ENCODE data around the gene FGF23.

Gene FGF23

GRCh38 chr12:4383304-4383865 lies 3.9 kb upstream of the FGF23 start:
- DNase-seq (ENCODE audit: low read depth, low spot score), result no peak

GRCh38 chr12:4380332-4380731 lies 820 bp upstream of the FGF23 start:
- no peak for DNase-seq (ENCODE audit: low read depth, low spot score)

GRCh38 chr12:4378772-4379171 lies 740 bp downstream of the FGF23 start:
- no peak for DNase-seq (ENCODE audit: low read depth, low spot score)

GRCh38 chr12:4375449-4375848 lies 4.1 kb downstream of the FGF23 start:
- no peak for DNase-seq (ENCODE audit: low read depth, low spot score)

GRCh38 chr12:4372653-4373052 lies 6.9 kb downstream of the FGF23 start:
- no peak for DNase-seq (ENCODE audit: low read depth, low spot score)

- no peak for DNase-seq (ENCODE audit: low read depth, low spot score)
Observed at GRCh38 chr12:4370265-4370664, 9.2 kb downstream of the FGF23 start.

GRCh38 chr12:4369548-4369947 lies 10.0 kb downstream of the FGF23 start:
- DNase-seq (ENCODE audit: low read depth, low spot score), result no peak

GRCh38 chr12:4366090-4366489 lies 13.4 kb downstream of the FGF23 start:
- DNase-seq (ENCODE audit: low read depth, low spot score), result no peak

GRCh38 chr12:4356041-4356327 lies 23.5 kb downstream of the FGF23 start:
- DNase-seq (ENCODE audit: low read depth, low spot score), result no peak

GRCh38 chr12:4355156-4356040 lies 24.1 kb downstream of the FGF23 start:
- no peak for DNase-seq (ENCODE audit: low read depth, low spot score)

- DNase-seq (ENCODE audit: low read depth, low spot score), result no peak
Observed at GRCh38 chr12:4353785-4354208, 25.7 kb downstream of the FGF23 start.

GRCh38 chr12:4346931-4347330 lies 32.6 kb downstream of the FGF23 start:
- no peak for DNase-seq (ENCODE audit: low read depth, low spot score)

- no peak for DNase-seq (ENCODE audit: low read depth, low spot score)
Observed at GRCh38 chr12:4331842-4332241, 47.7 kb downstream of the FGF23 start.

- DNase-seq (ENCODE audit: low read depth, low spot score), result no peak
Observed at GRCh38 chr12:4331221-4331620, 48.3 kb downstream of the FGF23 start.

GRCh38 chr12:4330203-4330602 lies 49.3 kb downstream of the FGF23 start:
- DNase-seq (ENCODE audit: low read depth, low spot score), result no peak

- DNase-seq (ENCODE audit: low read depth, low spot score), result no peak
Observed at GRCh38 chr12:4327293-4327692, 52.2 kb downstream of the FGF23 start.

- DNase-seq (ENCODE audit: low read depth, low spot score), result no peak
Observed at GRCh38 chr12:4325966-4326365, 53.5 kb downstream of the FGF23 start.

- DNase-seq (ENCODE audit: low read depth, low spot score), result no peak
Observed at GRCh38 chr12:4324366-4324765, 55.1 kb downstream of the FGF23 start.

- no peak for DNase-seq (ENCODE audit: low read depth, low spot score)
Observed at GRCh38 chr12:4323396-4323795, 56.1 kb downstream of the FGF23 start.

- no peak for DNase-seq (ENCODE audit: low read depth, low spot score)
Observed at GRCh38 chr12:4322726-4323125, 56.8 kb downstream of the FGF23 start.

- peak; percentile 76 for DNase-seq (ENCODE audit: low read depth, low spot score)
Observed at GRCh38 chr12:4320853-4321701, 58.4 kb downstream of the FGF23 start, which contains the start of gene TIGAR. TIGAR (plus strand) TSS chr12:4321213; CDS start chr12:4321272, 59 bp downstream.

- DNase-seq (ENCODE audit: low read depth, low spot score), result no peak
Observed at GRCh38 chr12:4320497-4320852, 59.0 kb downstream of the FGF23 start.
